ENCODE results near the gene SMYD3.

The SMYD3 gene

GRCh38 chr1:246537441-246537840 lies 30.4 kb upstream of the SMYD3 start:
- no peak overlapping the region for H3K14ac ChIP-seq (ENCODE audit: low read length in 2 of 2)
- no peak overlapping the region for H4K8ac ChIP-seq (ENCODE audit: low read length)
- no peak overlapping the region for H3K18ac ChIP-seq (ENCODE audit: low read depth in 1 of 2, low read length in 2 of 2)
- H3K36me3 ChIP-seq (ENCODE audit: control insufficient read depth in 1 of 2, insufficient read depth in 2 of 2, low read depth in 1 of 2, low read length in 2 of 2) = peaks cover 3 to 31% of the 10 kb centered on the region in 2 experiments
- H2AFZ ChIP-seq (ENCODE audit: low read depth, low read length) = no peak overlapping the region
- no peak overlapping the region for H2BK15ac ChIP-seq (ENCODE audit: low read depth, poor library complexity, severe bottlenecking)
- no peak overlapping the region for H3K23ac ChIP-seq (ENCODE audit: low read length in 2 of 2)
- H3K4me1 ChIP-seq (ENCODE audit: control insufficient read depth, insufficient read depth, low read depth, low read length) = no peaks in the 10 kb centered on the region
- no peak overlapping the region for H3K4me3 ChIP-seq (ENCODE audit: insufficient read depth in 1 of 2, low read depth in 1 of 2, low read length in 2 of 2)
- peaks cover 17 to 18% of the 10 kb centered on the region in 2 experiments for H3K27me3 ChIP-seq (ENCODE audit: control insufficient read depth in 1 of 2, insufficient read depth in 1 of 2, low read length in 2 of 2)
- H3K4me2 ChIP-seq (ENCODE audit: low read length, poor library complexity, severe bottlenecking) = no peak overlapping the region
- H2BK5ac ChIP-seq (ENCODE audit: low read depth, low read length, poor library complexity, severe bottlenecking) = no peak overlapping the region
- H4K91ac ChIP-seq (ENCODE audit: low read length) = no peak overlapping the region
- no peak overlapping the region for H3K27ac ChIP-seq (ENCODE audit: low read length, poor library complexity, severe bottlenecking)
- H2BK12ac ChIP-seq (ENCODE audit: low read length in 2 of 2) = no peak overlapping the region
- no peak overlapping the region for H2BK120ac ChIP-seq (ENCODE audit: low read depth, low read length)
- H3K4ac ChIP-seq (ENCODE audit: low read depth in 1 of 2, low read length in 2 of 2) = no peak overlapping the region
- no peaks in the 10 kb centered on the region for H3K79me1 ChIP-seq (replicated peaks; ENCODE audit: low read length, poor library complexity, severe bottlenecking)
- H3K9ac ChIP-seq (ENCODE audit: low read length) = no peak overlapping the region
- no peak overlapping the region for H2AK5ac ChIP-seq (ENCODE audit: low read length, severe bottlenecking)
- DNase-seq = no peak
- H3K9me3 ChIP-seq (ENCODE audit: control insufficient read depth, low read length) = peaks cover 2% of the 10 kb centered on the region
- WGBS = 81% methylated on average over 7 of the region's 7 CpGs

GRCh38 chr1:246534114-246534513 lies 27.0 kb upstream of the SMYD3 start:
- H3K4me3 ChIP-seq (ENCODE audit: insufficient read depth in 1 of 2, low read depth in 1 of 2, low read length in 2 of 2) = no peak overlapping the region
- H3K27ac ChIP-seq (ENCODE audit: low read length, poor library complexity, severe bottlenecking) = no peak overlapping the region
- no peak overlapping the region for H2BK120ac ChIP-seq (ENCODE audit: low read depth, low read length)
- H2BK5ac ChIP-seq (ENCODE audit: low read depth, low read length, poor library complexity, severe bottlenecking) = no peak overlapping the region
- H3K9me3 ChIP-seq (ENCODE audit: control insufficient read depth, low read length) = peaks cover 19% of the 10 kb centered on the region
- H4K8ac ChIP-seq (ENCODE audit: low read length) = no peak overlapping the region
- no peak overlapping the region for H3K9ac ChIP-seq (ENCODE audit: low read length)
- no peak for DNase-seq
- H2BK15ac ChIP-seq (ENCODE audit: low read depth, poor library complexity, severe bottlenecking) = no peak overlapping the region
- H4K91ac ChIP-seq (ENCODE audit: low read length) = no peak overlapping the region
- no peak overlapping the region for H3K4me2 ChIP-seq (ENCODE audit: low read length, poor library complexity, severe bottlenecking)
- no peaks in the 10 kb centered on the region for H3K79me1 ChIP-seq (replicated peaks; ENCODE audit: low read length, poor library complexity, severe bottlenecking)
- H3K27me3 ChIP-seq (ENCODE audit: control insufficient read depth in 1 of 2, insufficient read depth in 1 of 2, low read length in 2 of 2) = peaks cover 20 to 24% of the 10 kb centered on the region in 2 experiments
- H3K4ac ChIP-seq (ENCODE audit: low read depth in 1 of 2, low read length in 2 of 2) = no peak overlapping the region
- peaks cover 0 to 3% of the 10 kb centered on the region in 2 experiments for H3K36me3 ChIP-seq (ENCODE audit: control insufficient read depth in 1 of 2, insufficient read depth in 2 of 2, low read depth in 1 of 2, low read length in 2 of 2)
- H3K14ac ChIP-seq (ENCODE audit: low read length in 2 of 2) = no peak overlapping the region
- no peak overlapping the region for H3K23ac ChIP-seq (ENCODE audit: low read length in 2 of 2)
- WGBS = 91% methylated on average over 1 of the region's 1 CpG
- H3K18ac ChIP-seq (ENCODE audit: low read depth in 1 of 2, low read length in 2 of 2) = no peak overlapping the region
- H2AFZ ChIP-seq (ENCODE audit: low read depth, low read length) = no peak overlapping the region
- no peak overlapping the region for H2AK5ac ChIP-seq (ENCODE audit: low read length, severe bottlenecking)
- no peak overlapping the region for H2BK12ac ChIP-seq (ENCODE audit: low read length in 2 of 2)
- H3K4me1 ChIP-seq (ENCODE audit: control insufficient read depth, insufficient read depth, low read depth, low read length) = no peaks in the 10 kb centered on the region

- Histone ChIP-seq H3K4me3 (ENCODE audit: insufficient read depth in 1 of 2, low read depth in 1 of 2, low read length in 2 of 2) (no peak overlapping the region), H2AFZ (ENCODE audit: low read depth, low read length) (no peak overlapping the region), H2BK5ac (ENCODE audit: low read depth, low read length, poor library complexity, severe bottlenecking) (no peak overlapping the region), H3K27ac (ENCODE audit: low read length, poor library complexity, severe bottlenecking) (no peak overlapping the region), H2AK5ac (ENCODE audit: low read length, severe bottlenecking) (no peak overlapping the region), H3K14ac (ENCODE audit: low read length in 2 of 2) (no peak overlapping the region), H3K9ac (ENCODE audit: low read length) (no peak overlapping the region), H3K36me3 (ENCODE audit: control insufficient read depth in 1 of 2, insufficient read depth in 2 of 2, low read depth in 1 of 2, low read length in 2 of 2) (no peaks in the 10 kb centered on the region), H3K4ac (ENCODE audit: low read depth in 1 of 2, low read length in 2 of 2) (no peak overlapping the region), H4K91ac (ENCODE audit: low read length) (no peak overlapping the region), H3K79me1 (replicated peaks; ENCODE audit: low read length, poor library complexity, severe bottlenecking) (no peaks in the 10 kb centered on the region), H4K8ac (ENCODE audit: low read length) (no peak overlapping the region), H3K27me3 (ENCODE audit: control insufficient read depth in 1 of 2, insufficient read depth in 1 of 2, low read length in 2 of 2) (peaks cover 20 to 24% of the 10 kb centered on the region in 2 experiments), H3K23ac (ENCODE audit: low read length in 2 of 2) (no peak overlapping the region), H2BK120ac (ENCODE audit: low read depth, low read length) (no peak overlapping the region), H3K9me3 (ENCODE audit: control insufficient read depth, low read length) (peaks cover 19% of the 10 kb centered on the region), H3K4me2 (ENCODE audit: low read length, poor library complexity, severe bottlenecking) (no peak overlapping the region), H2BK12ac (ENCODE audit: low read length in 2 of 2) (no peak overlapping the region), H2BK15ac (ENCODE audit: low read depth, poor library complexity, severe bottlenecking) (no peak overlapping the region), H3K18ac (ENCODE audit: low read depth in 1 of 2, low read length in 2 of 2) (no peak overlapping the region), H3K4me1 (ENCODE audit: control insufficient read depth, insufficient read depth, low read depth, low read length) (no peaks in the 10 kb centered on the region)
- 100% methylated on average over 2 of the region's 2 CpGs for WGBS
- no peak for DNase-seq
Measured at GRCh38 chr1:246533371-246533905, 26.4 kb upstream of the SMYD3 start.

GRCh38 chr1:246532519-246532918 lies 25.4 kb upstream of the SMYD3 start:
- no peak for DNase-seq
- no peak overlapping the region for H3K18ac ChIP-seq (ENCODE audit: low read depth in 1 of 2, low read length in 2 of 2)
- no peak overlapping the region for H3K23ac ChIP-seq (ENCODE audit: low read length in 2 of 2)
- H3K36me3 ChIP-seq (ENCODE audit: control insufficient read depth in 1 of 2, insufficient read depth in 2 of 2, low read depth in 1 of 2, low read length in 2 of 2) = no peaks in the 10 kb centered on the region
- H2BK5ac ChIP-seq (ENCODE audit: low read depth, low read length, poor library complexity, severe bottlenecking) = no peak overlapping the region
- no peak overlapping the region for H4K8ac ChIP-seq (ENCODE audit: low read length)
- no peak overlapping the region for H3K4ac ChIP-seq (ENCODE audit: low read depth in 1 of 2, low read length in 2 of 2)
- H2BK120ac ChIP-seq (ENCODE audit: low read depth, low read length) = no peak overlapping the region
- no peak overlapping the region for H3K9ac ChIP-seq (ENCODE audit: low read length)
- no peak overlapping the region for H3K14ac ChIP-seq (ENCODE audit: low read length in 2 of 2)
- no peaks in the 10 kb centered on the region for H3K4me1 ChIP-seq (ENCODE audit: control insufficient read depth, insufficient read depth, low read depth, low read length)
- no CpG with 5 or more reads among the region's 1 CpG for WGBS
- no peak overlapping the region for H3K4me2 ChIP-seq (ENCODE audit: low read length, poor library complexity, severe bottlenecking)
- no peak overlapping the region for H2AK5ac ChIP-seq (ENCODE audit: low read length, severe bottlenecking)
- H3K27ac ChIP-seq (ENCODE audit: low read length, poor library complexity, severe bottlenecking) = no peak overlapping the region
- H3K27me3 ChIP-seq (ENCODE audit: control insufficient read depth in 1 of 2, insufficient read depth in 1 of 2, low read length in 2 of 2) = peaks cover 20 to 24% of the 10 kb centered on the region in 2 experiments
- no peak overlapping the region for H4K91ac ChIP-seq (ENCODE audit: low read length)
- no peaks in the 10 kb centered on the region for H3K79me1 ChIP-seq (replicated peaks; ENCODE audit: low read length, poor library complexity, severe bottlenecking)
- H2BK15ac ChIP-seq (ENCODE audit: low read depth, poor library complexity, severe bottlenecking) = no peak overlapping the region
- H2BK12ac ChIP-seq (ENCODE audit: low read length in 2 of 2) = no peak overlapping the region
- no peak overlapping the region for H2AFZ ChIP-seq (ENCODE audit: low read depth, low read length)
- H3K9me3 ChIP-seq (ENCODE audit: control insufficient read depth, low read length) = peaks cover 19% of the 10 kb centered on the region
- no peak overlapping the region for H3K4me3 ChIP-seq (ENCODE audit: insufficient read depth in 1 of 2, low read depth in 1 of 2, low read length in 2 of 2)
